Activated T-helper 17 cell treated with anti-CD3 and anti-CD28 coated beads, Interleukin-2, amount 50 U/mL, for 72 hours (primary cell): ENCODE measurements around the gene RPP21. TPM values are rescaled to one million over a fixed set of nuclear protein-coding genes. Genes with fewer than 3 reads are reported as not detected.
A peak's percentile ranks its signal among the peaks of the same experiment; 100 is the strongest.

ENCODE experiments used
- ATAC-seq: fragments of 150-1000 bp; cut with Tn5 transposase; replicated peaks from 2 replicates; pipeline ENCODE4 v1.10.0; 2021; ENCODE audit warnings: mild to moderate bottlenecking, moderate library complexity
- H3K27ac Mint-ChIP-seq: one replicate; pipeline ENCODE4 v1.8.0; 2022; ENCODE audit warnings: mixed read lengths
- H3K27me3 Mint-ChIP-seq: one replicate; pipeline ENCODE4 v1.8.0; 2022; ENCODE audit warnings: mixed read lengths
- H3K36me3 Mint-ChIP-seq: one replicate; pipeline ENCODE4 v1.8.0; 2022; ENCODE audit warnings: low read depth, mild to moderate bottlenecking, mixed read lengths
- H3K4me1 Mint-ChIP-seq: one replicate; pipeline ENCODE4 v1.8.0; 2022; ENCODE audit warnings: mixed read lengths
- H3K4me3 Mint-ChIP-seq: one replicate; pipeline ENCODE4 v1.8.0; 2022; ENCODE audit warnings: mild to moderate bottlenecking, mixed read lengths
- H3K9me3 Mint-ChIP-seq: one replicate; pipeline ENCODE4 v1.8.0; 2022; ENCODE audit warnings: mixed read lengths
- total RNA-seq, 2 donors: library from RNA; stranded (reverse); gene quantifications; one replicate each; pipeline ENCODE4 v1.2.3, GENCODE V29; 2022

Gene RPP21
- total RNA-seq = 10 to 100 TPM; 20.8 to 22.9 TPM

GRCh38 chr6:30344868-30345671, at the start of gene RPP21:
TSS of gene RPP21 (plus strand) at chr6:30345156. CDS start at chr6:30345172, 16 bp downstream.
- Mint-ChIP-seq H3K4me3 (peak within 1 kb of the TSS; percentile 74), H3K36me3 (peaks cover 55% of the 10 kb centered on the region), H3K27me3 (no peaks in the 10 kb centered on the region), H3K4me1 (peaks cover 34% of the 10 kb centered on the region), H3K9me3 (no peaks in the 10 kb centered on the region), H3K27ac (peak within 1 kb of the TSS; percentile 49)
- ATAC-seq = peak; percentile 96

DNA sequence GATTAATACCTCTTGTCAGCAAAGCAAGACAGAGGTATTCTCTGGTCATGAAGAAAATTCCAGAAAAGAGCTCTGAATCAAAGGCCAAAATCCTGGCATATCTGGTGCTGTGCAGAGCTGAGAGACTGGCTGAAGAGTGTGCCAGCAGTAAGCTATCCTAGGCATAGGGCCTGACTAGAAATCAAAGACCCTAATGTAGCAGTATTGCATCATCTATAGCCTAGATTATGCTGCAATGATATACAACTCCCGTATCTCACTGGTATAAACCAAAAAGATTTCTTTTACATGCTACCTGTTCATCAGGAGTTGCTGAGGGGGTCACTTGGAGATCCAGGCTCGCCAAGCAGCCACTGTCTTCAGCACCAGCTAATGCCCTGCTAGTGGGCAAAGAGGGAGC, 49.1 kb upstream of the RPP21 start:
- no peak for ATAC-seq
- H3K4me1 Mint-ChIP-seq = peaks cover 9% of the 10 kb centered on the region
- no peak overlapping the region for H3K4me3 Mint-ChIP-seq
- no peaks in the 10 kb centered on the region for H3K27me3 Mint-ChIP-seq
- peaks cover 4% of the 10 kb centered on the region for H3K9me3 Mint-ChIP-seq
- H3K36me3 Mint-ChIP-seq = peaks cover 72% of the 10 kb centered on the region
- no peak overlapping the region for H3K27ac Mint-ChIP-seq

DNA sequence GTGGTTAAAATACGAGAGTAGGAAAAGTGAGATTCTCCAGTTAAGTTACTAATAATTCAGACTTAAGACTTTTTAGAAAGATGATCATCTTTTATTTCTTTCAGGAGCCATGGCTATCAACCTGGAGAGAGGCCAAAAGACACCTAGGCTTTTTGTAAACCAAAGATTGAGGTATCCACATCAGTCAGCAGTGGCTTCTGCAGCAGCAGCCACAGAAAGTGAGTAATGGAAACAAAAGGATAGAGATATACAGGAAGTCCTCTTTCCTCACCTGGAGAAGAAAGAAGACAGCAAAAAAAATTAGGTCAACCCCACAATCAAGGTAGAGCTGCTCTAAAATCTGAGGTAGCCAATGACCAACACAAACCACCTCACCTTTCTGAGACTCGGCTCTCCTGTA, 41.0 kb upstream of the RPP21 start:
- peak overlapping the region; percentile 41 for H3K4me3 Mint-ChIP-seq
- H3K27ac Mint-ChIP-seq = no peak overlapping the region
- H3K36me3 Mint-ChIP-seq = peaks cover 81% of the 10 kb centered on the region
- ATAC-seq = peak; percentile 85
- peaks cover 4% of the 10 kb centered on the region for H3K9me3 Mint-ChIP-seq
- H3K4me1 Mint-ChIP-seq = peaks cover 41% of the 10 kb centered on the region
- no peaks in the 10 kb centered on the region for H3K27me3 Mint-ChIP-seq

DNA sequence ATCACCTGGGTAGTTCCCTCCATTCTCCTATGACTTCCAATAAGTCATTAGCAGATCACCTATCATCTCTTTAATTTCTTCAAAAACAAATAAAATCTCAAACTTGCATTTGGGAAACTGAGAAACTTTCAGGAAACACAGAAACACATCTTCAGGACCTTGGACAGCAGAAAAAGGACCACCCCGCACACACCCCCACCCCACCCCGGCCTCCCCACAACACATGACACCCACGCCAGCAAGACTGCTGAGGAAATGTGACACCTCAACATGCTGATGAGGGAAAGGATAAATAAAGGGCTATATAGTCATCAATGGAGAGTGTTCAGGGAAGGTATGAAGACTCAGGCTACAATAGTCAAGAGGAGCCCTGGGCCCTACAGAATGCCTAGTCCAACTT, 33.9 kb upstream of the RPP21 start:
- Mint-ChIP-seq H3K27ac (no peak overlapping the region), H3K4me1 (peaks cover 43% of the 10 kb centered on the region), H3K27me3 (no peaks in the 10 kb centered on the region), H3K36me3 (peaks cover 96% of the 10 kb centered on the region), H3K9me3 (no peaks in the 10 kb centered on the region), H3K4me3 (no peak overlapping the region)
- no peak for ATAC-seq

- Mint-ChIP-seq H3K27me3 (no peaks in the 10 kb centered on the region), H3K4me1 (peaks cover 42% of the 10 kb centered on the region), H3K27ac (no peak overlapping the region), H3K36me3 (peaks cover 96% of the 10 kb centered on the region), H3K9me3 (no peaks in the 10 kb centered on the region), H3K4me3 (no peak overlapping the region)
- no peak for ATAC-seq
Observed at GRCh38 chr6:30311671-30312070, 33.3 kb upstream of the RPP21 start.

DNA sequence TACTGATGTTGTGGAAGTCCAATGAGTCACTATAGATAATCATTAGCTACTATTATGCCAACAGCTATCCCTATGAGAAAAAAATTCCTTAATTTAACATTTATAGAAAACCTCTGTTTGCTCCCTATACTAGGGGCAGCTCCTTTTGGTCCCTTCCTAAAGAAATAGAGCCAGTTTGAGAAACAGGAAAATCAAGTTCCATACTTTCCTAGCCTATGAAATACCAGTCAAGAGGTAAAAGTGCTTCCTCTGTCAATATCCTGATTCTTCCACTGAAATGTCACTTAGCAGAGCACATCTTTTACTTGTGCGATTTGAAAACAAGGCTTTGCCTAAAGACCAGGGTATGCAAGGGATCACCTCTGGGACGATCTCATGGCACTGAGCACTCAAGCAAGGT, 32.7 kb upstream of the RPP21 start:
- H3K36me3 Mint-ChIP-seq = peaks cover 96% of the 10 kb centered on the region
- H3K27ac Mint-ChIP-seq = no peak overlapping the region
- H3K9me3 Mint-ChIP-seq = no peaks in the 10 kb centered on the region
- no peak for ATAC-seq
- no peaks in the 10 kb centered on the region for H3K27me3 Mint-ChIP-seq
- peaks cover 37% of the 10 kb centered on the region for H3K4me1 Mint-ChIP-seq
- H3K4me3 Mint-ChIP-seq = no peak overlapping the region

DNA sequence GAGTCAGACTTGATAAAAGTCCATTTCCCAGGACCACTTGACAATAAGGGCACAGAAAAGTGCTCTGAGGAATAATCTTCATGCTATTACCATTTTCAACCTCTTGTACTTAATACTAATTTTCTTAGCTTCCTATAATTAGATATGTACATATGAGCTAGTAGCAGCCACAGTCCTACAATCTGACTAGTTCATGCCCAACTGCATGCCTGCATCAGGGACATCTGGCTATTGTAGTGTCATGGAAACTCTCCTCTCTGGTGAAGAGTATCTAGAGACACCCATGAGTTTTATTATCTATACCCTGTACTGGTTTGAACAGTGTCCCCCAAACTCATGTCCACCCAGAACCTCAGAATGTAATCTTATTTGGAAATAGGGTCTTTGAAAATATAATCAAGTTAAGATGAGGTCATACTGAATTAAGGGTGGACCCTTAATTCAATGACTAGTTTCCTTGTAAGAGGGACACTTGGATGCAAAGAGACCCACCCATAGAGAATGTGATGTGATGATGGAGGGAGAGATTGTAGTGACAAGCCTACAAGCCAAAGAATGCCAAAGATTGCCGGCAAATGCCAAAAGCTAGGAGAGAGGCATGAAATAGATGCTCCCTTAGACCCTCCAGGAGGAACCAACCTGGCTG, 32.2 kb upstream of the RPP21 start:
- Mint-ChIP-seq H3K27me3 (no peaks in the 10 kb centered on the region), H3K4me3 (no peak overlapping the region), H3K36me3 (peaks cover 96% of the 10 kb centered on the region), H3K9me3 (no peaks in the 10 kb centered on the region), H3K4me1 (peaks cover 42% of the 10 kb centered on the region), H3K27ac (no peak overlapping the region)
- ATAC-seq = no peak

- Mint-ChIP-seq H3K36me3 (peaks cover 93% of the 10 kb centered on the region), H3K4me3 (no peak overlapping the region), H3K4me1 (peaks cover 40% of the 10 kb centered on the region), H3K27ac (no peak overlapping the region), H3K9me3 (no peaks in the 10 kb centered on the region), H3K27me3 (no peaks in the 10 kb centered on the region)
- ATAC-seq = no peak
Observed at GRCh38 chr6:30315156-30315555, 29.8 kb upstream of the RPP21 start.

GRCh38 chr6:30317913-30318589, 26.9 kb upstream of the RPP21 start:
- no peak for ATAC-seq
- H3K27ac Mint-ChIP-seq = peak overlapping the region; percentile 79
- H3K9me3 Mint-ChIP-seq = no peaks in the 10 kb centered on the region
- peaks cover 93% of the 10 kb centered on the region for H3K36me3 Mint-ChIP-seq
- H3K27me3 Mint-ChIP-seq = no peaks in the 10 kb centered on the region
- H3K4me3 Mint-ChIP-seq = peak overlapping the region; percentile 53
- peaks cover 50% of the 10 kb centered on the region for H3K4me1 Mint-ChIP-seq

DNA sequence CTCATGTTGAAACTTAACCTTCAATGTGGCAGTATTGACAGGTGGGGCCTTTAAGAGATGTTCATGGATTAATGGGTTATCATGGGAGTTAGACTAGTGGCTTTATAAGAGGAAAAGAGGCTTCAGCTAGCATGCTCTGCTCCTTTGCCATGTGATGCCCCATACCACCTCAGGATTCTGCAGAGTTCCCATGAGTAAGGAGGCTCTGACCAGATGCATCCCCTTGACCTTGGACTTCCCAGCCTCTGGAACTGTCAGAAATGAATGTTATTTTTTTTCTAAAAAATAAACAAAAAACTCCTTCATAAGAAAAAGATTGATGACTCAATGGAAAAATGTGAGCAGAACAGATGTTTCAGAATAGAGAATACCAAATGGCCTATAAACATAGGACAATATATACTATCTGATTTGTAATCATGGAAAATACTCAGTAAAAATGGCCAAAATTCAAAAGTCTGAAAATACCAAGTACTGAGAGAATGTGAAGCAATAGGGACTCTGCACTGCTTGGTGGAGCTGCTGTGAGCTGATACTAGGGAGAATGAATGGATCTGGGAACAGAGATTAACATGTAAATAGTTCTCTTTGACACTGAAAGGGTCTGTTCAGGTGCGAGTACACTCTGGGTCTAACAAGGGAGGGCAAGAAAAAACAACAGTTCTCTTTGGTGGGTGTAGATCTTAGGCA, 25.7 kb upstream of the RPP21 start:
- ATAC-seq = no peak
- H3K36me3 Mint-ChIP-seq = peaks cover 83% of the 10 kb centered on the region
- peaks cover 53% of the 10 kb centered on the region for H3K4me1 Mint-ChIP-seq
- peak overlapping the region; percentile 44 for H3K4me3 Mint-ChIP-seq
- no peaks in the 10 kb centered on the region for H3K27me3 Mint-ChIP-seq
- H3K27ac Mint-ChIP-seq = peak overlapping the region; percentile 42
- H3K9me3 Mint-ChIP-seq = no peaks in the 10 kb centered on the region

GRCh38 chr6:30321692-30322388, 23.1 kb upstream of the RPP21 start:
- no peaks in the 10 kb centered on the region for H3K9me3 Mint-ChIP-seq
- H3K4me3 Mint-ChIP-seq = peak overlapping the region; percentile 90
- no peak for ATAC-seq
- H3K36me3 Mint-ChIP-seq = peaks cover 83% of the 10 kb centered on the region
- H3K4me1 Mint-ChIP-seq = peaks cover 52% of the 10 kb centered on the region
- peak overlapping the region; percentile 31 for H3K27ac Mint-ChIP-seq
- no peaks in the 10 kb centered on the region for H3K27me3 Mint-ChIP-seq

DNA sequence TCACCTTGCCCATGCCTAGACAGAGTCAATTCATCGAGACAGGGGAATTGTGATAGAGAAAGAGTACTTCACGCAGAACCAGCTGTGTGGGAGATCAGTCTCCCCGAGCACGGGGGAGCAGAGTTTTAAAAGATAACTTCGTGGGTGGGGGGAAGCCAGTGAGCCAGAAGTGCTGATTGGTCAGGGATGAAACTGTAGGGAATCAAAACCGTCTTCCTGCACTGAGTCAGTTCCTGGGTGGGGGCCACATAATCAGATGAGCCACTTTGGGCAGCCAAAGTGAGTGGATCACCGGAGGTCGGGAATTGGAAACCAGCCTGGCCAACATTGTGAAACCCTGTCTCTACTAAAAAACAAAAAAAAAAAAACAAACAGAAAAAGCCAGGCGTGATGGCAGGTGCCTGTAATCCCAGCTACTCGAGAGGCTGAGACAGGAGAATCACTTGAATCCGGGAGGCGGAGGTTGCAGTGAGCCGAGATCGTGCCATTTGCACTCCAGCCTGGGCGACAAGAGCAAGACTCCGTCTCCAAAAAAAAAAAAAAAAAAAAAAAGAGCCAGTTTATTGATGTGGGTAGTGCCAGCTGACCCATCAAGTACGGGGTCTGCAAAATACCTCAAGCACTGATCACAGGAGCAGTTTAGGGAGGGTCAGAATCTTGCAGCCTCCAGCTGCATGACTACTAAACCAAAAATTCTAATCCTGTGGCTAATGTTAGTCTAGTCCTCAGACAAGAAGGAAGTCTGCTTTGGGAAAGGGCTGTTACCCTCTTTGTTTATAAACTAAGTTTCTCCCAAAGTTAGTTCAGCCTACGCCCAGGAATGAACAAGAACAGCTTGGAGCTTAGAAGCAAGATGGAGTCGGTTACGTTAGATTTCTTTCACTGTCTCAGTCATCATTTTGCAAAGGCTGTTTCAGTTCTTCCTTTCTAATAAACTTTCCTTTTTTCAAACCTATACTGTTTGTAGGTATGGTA, 22.1 kb upstream of the RPP21 start:
- no peaks in the 10 kb centered on the region for H3K9me3 Mint-ChIP-seq
- peak overlapping the region; percentile 31 for H3K27ac Mint-ChIP-seq
- peaks cover 53% of the 10 kb centered on the region for H3K4me1 Mint-ChIP-seq
- peaks cover 83% of the 10 kb centered on the region for H3K36me3 Mint-ChIP-seq
- H3K27me3 Mint-ChIP-seq = no peaks in the 10 kb centered on the region
- peak; percentile 31 for ATAC-seq
- peak overlapping the region; percentile 90 for H3K4me3 Mint-ChIP-seq

GRCh38 chr6:30323806-30324205, 21.1 kb upstream of the RPP21 start:
- peaks cover 77% of the 10 kb centered on the region for H3K36me3 Mint-ChIP-seq

More at GRCh38 chr6:30323806-30324205, 21.1 kb upstream of the RPP21 start:
- Mint-ChIP-seq H3K27me3 (no peaks in the 10 kb centered on the region), H3K4me3 (peak overlapping the region; percentile 90), H3K27ac (no peak overlapping the region), H3K9me3 (no peaks in the 10 kb centered on the region), H3K4me1 (peaks cover 50% of the 10 kb centered on the region)
- no peak for ATAC-seq
